Glomerular visceral epithelial cell (primary cell): Measurements from ENCODE around the gene ZBTB20.
A peak's percentile ranks its signal among the peaks of the same experiment; 100 is the strongest.

Experiments used
- DNase-seq: peaks from one replicate; pipeline ENCODE4 v3.0.0-alpha.2; 2016; ENCODE audit errors: extremely low spot score

Gene ZBTB20

GRCh38 chr3:114872588-114872987, 274.5 kb downstream of the ZBTB20 start:
- DNase-seq, result no peak

- DNase-seq, result no peak
These were observed 275.0 kb downstream of the ZBTB20 start for GRCh38 chr3:114872050-114872449.

GRCh38 chr3:114867835-114868503, 279.1 kb downstream of the ZBTB20 start:
- DNase-seq, result no peak

GRCh38 chr3:114867359-114867758, 279.7 kb downstream of the ZBTB20 start:
- no peak for DNase-seq

GRCh38 chr3:114866430-114866829, 280.7 kb downstream of the ZBTB20 start:
- no peak for DNase-seq

GRCh38 chr3:114864970-114865369, 282.1 kb downstream of the ZBTB20 start:
- DNase-seq, result no peak

GRCh38 chr3:114863848-114864247, 283.2 kb downstream of the ZBTB20 start:
- no peak for DNase-seq

- DNase-seq, result no peak
These were observed 285.4 kb downstream of the ZBTB20 start for GRCh38 chr3:114861666-114862065.

GRCh38 chr3:114860531-114860930, 286.6 kb downstream of the ZBTB20 start:
- no peak for DNase-seq

- DNase-seq, result no peak
These were observed 288.8 kb downstream of the ZBTB20 start for GRCh38 chr3:114858329-114858728.

GRCh38 chr3:114857299-114857701, 289.8 kb downstream of the ZBTB20 start:
- no peak for DNase-seq

- no peak for DNase-seq
These were observed 290.3 kb downstream of the ZBTB20 start for GRCh38 chr3:114856835-114857234.

- no peak for DNase-seq
These were observed 291.2 kb downstream of the ZBTB20 start for GRCh38 chr3:114855839-114856238.

- DNase-seq, result no peak
These were observed 294.1 kb downstream of the ZBTB20 start for GRCh38 chr3:114852966-114853365.

GRCh38 chr3:114850898-114851297, 296.2 kb downstream of the ZBTB20 start:
- DNase-seq, result no peak

GRCh38 chr3:114848643-114849350, 298.3 kb downstream of the ZBTB20 start:
- DNase-seq, result no peak

- DNase-seq, result no peak
These were observed 299.0 kb downstream of the ZBTB20 start for GRCh38 chr3:114848082-114848481.

- no peak for DNase-seq
These were observed 299.5 kb downstream of the ZBTB20 start for GRCh38 chr3:114847564-114847963.

GRCh38 chr3:114846779-114847178, 300.3 kb downstream of the ZBTB20 start:
- no peak for DNase-seq

- no peak for DNase-seq
These were observed 300.8 kb downstream of the ZBTB20 start for GRCh38 chr3:114846252-114846651.

- no peak for DNase-seq
These were observed 305.6 kb downstream of the ZBTB20 start for GRCh38 chr3:114841515-114841914.

GRCh38 chr3:114839476-114839875, 307.6 kb downstream of the ZBTB20 start:
- DNase-seq, result peak; percentile 28

GRCh38 chr3:114838025-114838424, 309.1 kb downstream of the ZBTB20 start:
- no peak for DNase-seq
